HG02759 (cell line): ENCODE measurements around the gene PDZD11.
"Not testable (repeated sequence)": the region's sequence is repeated elsewhere in the genome, so short reads cannot be mapped to it uniquely, and the experiment has no call there.

Experiments used
- ATAC-seq: cut with Tn5 transposase; IDR thresholded peaks from one replicate; pipeline ENCODE4 v1.9.1; 2021; ENCODE audit warnings: mild to moderate bottlenecking, moderate library complexity; ENCODE audit not compliant: unreplicated experiment

The PDZD11 gene

DNA sequence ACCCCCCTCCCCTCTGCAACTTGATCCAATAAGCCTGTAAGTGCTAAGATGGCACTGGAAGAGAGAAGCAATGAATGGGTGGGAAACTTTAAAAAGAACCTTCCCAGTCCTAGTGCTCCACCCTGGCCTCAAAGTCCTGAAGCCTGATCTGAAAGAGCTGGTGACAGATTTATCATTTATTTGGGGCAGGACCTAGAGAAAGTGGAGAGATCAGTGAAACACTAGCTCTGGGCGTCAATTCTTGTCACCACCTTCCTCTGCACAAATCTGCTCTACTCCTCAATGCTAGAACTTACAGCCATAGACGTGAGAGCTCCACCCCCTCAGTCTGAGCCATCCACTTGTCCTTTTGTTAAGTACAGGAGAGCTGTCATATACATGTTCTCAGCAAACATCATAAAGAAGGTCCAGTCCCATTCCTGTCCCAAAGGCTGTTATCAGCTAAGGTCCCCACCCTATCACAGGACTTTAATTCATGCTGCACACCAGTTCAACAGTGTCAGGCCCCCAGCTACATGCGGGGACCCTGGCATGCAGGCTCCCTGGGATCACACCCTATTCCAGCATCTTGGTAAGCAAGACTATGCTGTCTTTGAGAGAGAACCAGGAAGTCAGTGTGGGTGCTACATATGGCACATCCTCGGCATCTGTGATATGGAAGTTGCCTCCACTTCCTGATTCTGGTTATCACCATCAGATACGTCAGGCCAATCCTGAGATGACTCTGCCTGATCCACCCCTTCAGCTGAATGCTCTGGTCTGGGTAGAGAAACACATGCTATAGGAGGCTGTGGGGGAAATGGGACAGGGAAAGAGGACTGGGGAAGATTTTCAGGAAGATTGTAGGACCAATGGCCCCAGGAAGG lies 32.1 kb downstream of the PDZD11 start:
- ATAC-seq, result no peak

DNA sequence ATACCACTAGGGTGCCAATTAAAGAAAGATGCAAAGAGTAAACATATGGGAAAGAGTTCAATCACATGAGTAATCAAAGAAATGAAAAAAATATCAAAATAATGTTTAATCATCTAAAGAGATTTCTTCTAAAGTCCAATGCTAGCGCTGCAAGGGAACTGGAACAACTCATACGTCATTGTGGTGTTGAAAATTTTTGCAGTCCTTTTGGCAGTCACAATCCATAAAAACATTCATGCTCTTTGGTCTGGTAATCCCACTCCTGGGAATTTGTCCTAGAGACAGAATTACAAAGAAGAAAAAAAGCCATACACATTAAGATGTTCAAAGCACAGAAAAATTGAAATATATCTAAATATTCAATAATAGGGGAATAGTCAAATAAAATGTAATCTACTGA lies 34.3 kb downstream of the PDZD11 start:
- no peak for ATAC-seq

DNA sequence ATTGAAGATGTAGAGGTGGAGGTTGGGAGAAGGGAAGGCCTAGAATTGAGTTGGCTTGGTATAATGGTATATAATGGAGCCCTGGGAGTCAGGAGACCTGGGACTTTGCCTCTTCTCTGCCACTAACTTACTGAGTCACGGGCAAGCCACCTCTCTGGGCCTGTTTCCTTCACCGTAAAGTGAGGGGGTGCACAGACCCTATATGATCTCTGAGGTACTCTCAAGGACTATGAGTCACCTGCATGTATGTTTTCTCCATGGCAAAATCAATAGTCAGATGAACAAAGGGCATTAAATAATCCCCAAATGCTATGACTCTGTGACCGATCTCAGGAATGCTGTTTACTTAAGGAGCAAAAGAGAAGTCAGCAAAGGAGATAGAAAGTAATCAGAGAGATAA lies 34.8 kb downstream of the PDZD11 start:
- ATAC-seq, result no peak

DNA sequence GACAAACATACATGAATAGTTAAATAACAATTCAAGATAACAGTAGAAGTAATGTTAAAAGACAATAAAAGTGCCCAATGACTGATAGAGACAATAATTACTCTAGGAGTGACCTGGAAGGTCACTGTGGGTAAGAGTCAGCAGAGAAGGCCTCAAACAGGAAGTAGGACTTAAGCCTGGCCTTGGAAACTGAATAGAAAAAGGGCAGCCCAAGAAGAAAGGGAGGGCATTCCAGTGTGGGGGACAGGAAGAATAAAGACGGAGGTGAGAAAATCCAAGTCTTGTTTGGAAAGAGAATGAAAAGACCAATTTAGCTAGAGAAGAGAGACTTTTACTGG lies 35.7 kb downstream of the PDZD11 start:
- no peak for ATAC-seq

DNA sequence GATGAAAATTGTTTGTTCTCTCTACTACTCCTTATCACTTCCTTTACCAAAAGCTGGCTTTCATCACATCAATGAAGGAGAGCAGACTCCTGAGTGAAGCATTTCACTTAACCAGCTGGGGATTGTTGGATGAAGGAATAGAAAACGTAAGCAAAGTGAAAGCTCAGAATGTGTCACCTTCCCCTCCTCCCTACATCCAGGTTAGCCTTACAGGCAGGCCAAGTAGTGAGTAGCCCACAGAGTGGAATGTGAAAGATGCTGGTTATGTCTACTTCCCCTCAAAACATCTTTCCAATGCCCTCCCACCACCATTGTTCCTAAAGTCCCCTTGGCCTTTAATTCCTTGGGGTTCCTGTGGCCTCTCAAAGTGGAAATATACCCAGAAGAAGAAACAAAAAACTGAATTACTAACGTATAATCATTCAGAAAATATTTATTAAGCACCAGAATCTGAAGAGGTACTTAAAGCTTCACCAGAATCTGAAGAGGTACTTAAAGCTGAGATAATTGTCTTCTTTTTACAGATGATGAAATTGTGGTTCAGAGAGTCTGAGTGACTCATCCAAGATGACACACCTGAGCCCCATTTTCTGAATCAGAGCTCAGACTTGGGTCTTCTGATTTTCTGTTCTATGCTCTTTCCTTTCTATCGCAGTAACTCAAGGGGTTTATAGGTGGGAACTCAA lies 36.2 kb downstream of the PDZD11 start:
- no peak for ATAC-seq

DNA sequence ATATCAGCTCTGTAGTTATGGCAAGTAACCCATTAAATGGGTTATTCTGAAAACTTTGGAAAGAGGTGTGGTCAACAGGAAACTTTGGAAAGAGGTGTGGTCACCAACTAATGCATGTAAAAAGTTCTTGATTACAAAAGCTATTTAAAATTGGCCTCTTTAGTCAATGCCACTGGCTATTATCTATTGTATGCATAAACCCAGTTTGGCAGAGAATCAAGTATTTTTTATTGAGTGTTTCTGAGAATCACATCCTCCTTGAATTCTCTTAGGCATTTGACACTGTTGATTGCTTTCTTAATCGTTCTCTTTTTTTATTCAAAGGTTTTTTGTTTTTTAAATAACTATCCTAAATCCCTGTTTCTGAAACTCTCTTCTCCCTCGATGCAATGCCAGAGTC lies 37.2 kb downstream of the PDZD11 start:
- ATAC-seq, result no peak

DNA sequence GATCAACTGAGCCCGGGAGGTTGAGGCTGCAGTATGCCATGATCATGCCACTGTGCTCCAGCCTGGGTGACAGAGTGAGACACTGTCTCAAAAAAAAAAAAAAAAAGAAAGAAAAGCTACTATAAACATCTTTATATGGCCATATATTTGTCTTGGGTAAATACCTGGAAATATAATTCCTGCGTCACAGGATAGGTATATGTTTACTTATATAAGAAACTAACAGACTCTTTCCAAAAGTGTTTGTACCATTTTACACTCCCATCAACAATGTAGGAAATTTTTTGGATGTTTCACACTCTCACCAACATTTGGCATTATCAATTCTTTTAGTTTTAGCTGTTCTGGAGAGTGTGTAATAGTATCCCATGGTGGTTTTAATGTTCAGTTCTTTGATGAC lies 42.5 kb downstream of the PDZD11 start:
- no peak for ATAC-seq

DNA sequence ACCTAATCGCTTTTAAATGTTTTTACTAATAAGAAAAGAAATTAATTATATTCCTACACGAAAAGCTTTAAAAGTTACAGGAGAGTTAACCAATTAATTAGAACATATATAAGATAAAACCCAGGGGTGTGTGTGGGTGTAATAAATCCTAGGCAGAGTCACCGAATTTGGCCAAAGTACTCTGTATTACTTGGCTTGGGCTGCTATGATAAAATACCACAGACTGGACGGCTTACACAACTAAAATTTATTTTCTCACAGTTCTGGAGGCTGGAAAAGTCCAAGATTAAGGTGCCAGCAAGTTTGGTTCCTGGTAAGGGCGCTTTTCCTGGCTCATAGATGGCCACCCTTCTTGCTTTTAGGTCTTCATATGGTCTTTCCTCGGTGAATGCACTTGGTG lies 44.8 kb downstream of the PDZD11 start:
- no peak for ATAC-seq

DNA sequence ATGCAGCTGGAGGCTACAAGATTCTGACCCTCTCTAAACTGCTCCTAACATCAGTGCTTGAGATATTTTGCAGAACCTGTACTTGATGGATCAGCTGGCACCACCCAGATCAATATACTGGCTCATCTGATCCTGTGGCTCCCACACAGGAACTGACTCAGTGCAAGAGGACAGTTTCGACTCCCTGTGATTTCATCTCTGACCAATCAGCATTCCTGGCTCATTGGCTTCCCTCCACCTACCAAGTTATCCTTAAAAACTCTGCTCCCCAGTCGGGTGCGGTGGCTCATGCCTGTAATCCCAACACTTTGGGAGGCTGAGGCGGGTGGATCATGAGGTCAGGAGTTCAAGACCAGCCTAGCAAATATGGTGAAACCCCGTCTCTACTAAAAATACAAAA lies 46.1 kb downstream of the PDZD11 start:
- ATAC-seq, result not testable (repeated sequence)

DNA sequence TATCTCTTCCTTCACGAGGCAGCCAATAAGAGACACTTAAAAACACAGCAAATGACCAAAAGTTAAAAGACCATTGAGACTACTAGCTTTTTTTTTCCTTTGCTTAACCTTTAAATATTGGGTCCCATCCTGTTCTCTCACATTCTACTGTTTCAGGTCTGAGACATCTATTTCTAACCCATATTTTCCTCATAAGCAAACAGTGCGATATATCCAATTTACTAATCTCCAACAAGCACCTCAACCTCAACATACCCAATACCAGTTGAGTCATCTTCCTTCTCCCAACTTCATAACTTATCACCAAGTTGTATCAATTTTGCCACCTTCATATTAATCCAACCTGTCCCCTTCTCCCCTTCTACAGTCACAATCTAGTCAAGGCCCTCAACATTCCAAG lies 48.2 kb downstream of the PDZD11 start:
- no peak for ATAC-seq

DNA sequence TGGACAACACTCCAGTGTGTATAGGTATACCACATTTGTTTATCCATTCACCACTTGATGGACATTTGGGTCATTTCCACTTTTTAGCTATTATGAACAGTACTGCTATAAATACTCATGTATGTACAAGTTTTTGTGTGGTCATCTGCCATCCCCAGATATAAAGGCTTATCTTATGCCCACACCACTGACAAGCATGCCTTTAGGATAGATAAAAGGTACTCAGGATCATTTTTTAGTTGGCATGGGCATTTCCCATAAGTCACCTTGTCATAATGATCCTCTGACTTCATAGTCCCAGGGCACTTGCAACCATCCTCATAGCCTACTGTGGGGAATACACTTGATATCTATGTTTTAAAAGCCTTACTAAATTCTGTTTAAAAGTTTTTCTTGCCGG lies 49.0 kb downstream of the PDZD11 start:
- no peak for ATAC-seq
